ENCODE data around the gene ALLC.
"Not testable (repeated sequence)": the region's sequence is repeated elsewhere in the genome, so short reads cannot be mapped to it uniquely, and the experiment has no call there.

The ALLC gene

DNA sequence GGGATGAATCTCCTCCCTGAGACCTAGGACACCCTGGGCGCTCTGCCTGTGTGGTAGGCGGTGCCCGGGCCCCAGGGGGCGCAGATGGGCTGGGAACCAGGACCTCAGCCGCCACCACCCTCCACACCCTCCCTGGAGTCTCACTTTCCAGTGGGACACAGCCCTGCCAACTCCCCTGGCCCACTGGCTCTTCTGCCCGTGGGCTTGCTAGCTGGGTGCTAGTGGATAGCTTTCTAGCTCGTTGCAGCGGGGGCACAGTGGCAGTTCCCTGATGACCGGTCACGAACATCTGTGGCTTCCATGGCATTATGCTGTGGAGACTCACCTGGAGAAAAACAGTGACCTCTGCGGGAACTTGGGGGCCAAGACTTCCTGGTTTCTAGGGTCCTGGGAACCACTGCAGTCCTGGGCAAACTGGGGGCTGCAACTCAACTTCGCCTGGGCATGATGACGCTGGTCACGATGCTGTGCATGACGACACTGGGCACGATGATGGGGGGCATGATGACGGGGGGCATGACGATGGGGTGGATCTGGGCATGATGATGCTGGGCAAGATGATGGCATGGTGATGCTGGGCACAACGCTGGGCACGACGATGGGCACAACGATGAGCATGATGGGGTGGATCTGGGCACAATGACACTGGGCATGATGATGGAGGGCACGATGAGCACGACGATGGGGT is 31.0 kb upstream of the ALLC start:
- no peak for DNase-seq

DNA sequence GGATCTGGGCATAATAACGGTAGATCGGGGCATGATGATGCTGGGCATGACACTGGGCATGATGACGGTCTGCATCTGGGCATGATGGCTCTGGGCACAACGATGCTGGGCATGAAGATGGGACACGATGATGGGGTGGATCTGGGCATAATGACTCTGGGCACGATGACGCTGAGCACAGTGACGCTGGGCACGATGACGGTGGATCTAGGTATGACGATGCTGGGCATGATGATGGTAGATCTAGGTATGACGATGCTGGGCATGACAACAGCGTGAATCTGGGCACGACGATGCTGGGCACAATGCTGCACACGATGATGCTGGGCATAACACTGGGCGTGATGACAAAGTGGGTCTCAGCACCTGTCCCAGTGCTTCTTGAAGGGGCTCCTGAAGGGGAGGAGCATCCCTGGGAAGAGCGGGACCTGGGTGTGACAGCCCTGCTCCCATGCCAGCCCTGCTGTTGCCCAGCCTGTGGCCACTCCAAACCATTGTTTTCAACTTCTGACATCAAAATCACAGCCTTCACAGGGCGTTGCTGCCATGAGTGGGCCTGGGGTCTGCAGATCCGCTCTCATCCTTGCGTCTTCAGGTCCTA is 30.4 kb upstream of the ALLC start:
- DNase-seq = no peak

DNA sequence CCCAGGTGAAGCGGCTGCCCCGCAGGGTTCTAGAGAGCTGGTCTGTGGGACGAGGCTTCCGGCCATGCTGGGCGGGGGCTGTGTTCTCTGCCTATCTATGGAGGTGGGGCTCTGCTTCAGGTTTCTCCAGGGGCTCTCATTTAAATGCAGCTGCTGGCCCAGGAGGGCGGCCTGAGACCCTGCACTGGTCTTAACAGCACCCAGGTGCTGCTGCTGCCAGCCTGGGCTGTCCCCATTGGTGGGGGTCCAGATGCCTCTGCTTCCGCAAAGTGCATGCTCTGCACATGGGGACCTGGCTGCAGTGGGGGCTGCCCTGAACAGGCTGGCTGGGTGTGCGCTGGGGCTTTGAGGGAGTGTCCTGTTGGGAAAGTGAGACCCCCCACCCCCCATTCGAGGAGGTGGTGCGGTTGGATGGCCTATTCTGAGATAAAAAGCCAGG is 29.7 kb upstream of the ALLC start:
- DNase-seq = no peak

- DNase-seq = no peak
These were observed 29.2 kb upstream of the ALLC start for GRCh38 chr2:3628800-3629199.

GRCh38 chr2:3630631-3631030 is 27.4 kb upstream of the ALLC start:
- no peak for DNase-seq

DNA sequence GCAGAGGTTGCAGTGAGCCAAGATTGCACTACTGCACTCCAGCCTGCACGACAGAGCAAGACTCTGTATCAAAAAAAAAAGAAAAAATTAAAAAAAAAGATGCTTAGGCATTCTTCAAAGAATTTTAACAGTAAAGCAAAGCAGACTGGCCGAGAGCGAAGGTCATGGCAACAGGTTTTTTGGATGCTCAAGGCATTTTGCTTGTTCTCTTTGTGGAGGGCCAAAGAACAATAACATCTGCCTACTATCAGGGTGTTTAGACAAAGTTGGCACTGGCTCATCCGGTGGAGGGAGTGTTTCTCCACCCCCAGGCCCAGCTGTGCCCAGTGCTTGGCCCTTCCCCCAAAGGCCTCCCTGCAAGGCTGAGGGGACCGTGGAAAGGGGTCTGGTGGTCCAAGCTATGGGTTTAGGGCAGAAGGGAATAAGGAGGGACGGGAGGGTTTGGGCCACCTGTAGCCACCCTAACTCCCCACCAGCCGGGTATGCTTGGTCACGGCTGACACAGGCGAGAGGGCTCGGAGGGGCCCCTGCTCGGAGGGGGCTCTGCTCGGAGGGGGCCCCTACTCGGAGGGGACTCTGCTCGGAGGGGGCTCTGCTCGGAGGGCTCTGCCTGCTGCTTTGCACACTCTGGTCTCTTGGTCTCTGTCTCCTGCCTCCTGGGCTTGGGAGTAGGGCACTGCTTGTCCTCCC is 26.7 kb upstream of the ALLC start:
- DNase-seq = no peak

GRCh38 chr2:3631851-3632659 is 25.9 kb upstream of the ALLC start:
- DNase-seq = no peak

GRCh38 chr2:3633089-3633981 is 24.7 kb upstream of the ALLC start:
- peak; percentile 74 for DNase-seq

- DNase-seq = no peak
These were observed 23.9 kb upstream of the ALLC start for GRCh38 chr2:3633982-3634595.

- no peak for DNase-seq
These were observed 23.3 kb upstream of the ALLC start for GRCh38 chr2:3634596-3635121.

DNA sequence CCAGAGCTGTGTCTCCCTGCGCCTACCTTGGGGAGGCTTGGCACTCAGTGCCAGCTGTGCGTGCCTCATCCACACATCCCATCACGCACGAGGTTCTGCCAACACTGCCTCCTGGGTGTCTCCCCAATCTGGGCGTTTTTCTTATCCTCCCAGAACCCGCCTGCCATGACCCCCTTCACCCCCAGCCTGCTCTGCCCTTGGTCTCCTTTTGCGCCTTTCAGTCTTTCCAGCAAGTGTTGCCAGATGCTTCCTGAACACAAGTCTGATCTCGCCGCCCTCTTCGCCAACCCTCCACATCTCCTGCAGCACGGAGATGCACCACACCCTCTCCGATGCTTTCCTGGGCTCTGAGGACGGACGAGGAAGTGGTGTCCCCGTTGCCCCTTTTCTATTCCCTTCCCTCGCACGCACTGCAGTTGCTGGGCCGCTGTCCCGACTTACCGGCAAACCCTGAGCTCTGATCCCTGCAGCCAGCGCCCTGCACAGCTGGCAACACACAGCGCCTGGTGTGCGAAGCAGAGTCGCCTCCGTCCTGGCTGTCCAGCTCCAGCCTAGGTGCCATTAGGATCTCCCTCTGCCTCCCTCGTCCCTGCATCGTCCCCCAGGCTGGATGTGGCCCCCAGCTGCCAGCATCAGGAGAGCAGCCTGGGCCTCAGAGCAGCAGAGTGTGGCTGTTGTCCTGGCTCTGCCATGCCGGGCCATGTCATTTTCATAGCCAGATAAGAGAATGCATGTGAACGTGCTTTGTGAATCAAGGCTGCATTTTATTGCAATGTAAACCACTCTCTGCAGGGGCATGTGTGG is 22.6 kb upstream of the ALLC start:
- no peak for DNase-seq

DNA sequence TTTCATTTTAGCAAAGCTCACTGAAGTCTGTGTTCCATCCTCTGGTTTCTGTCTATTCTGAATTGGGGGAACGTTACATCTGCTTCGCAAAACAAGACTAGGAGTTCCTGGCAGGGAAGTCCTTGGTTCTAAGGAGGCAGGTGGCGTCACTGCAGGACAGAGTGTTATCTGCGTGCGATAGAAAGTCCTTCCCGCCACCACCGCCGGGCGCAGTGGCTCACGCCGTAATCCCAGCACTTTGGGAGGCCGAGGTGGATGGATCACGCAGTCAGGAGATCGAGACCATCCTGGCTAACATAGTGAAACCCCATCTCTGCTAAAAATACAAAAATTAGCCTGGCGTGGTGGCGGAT is 22.0 kb upstream of the ALLC start:
- not testable (repeated sequence) for DNase-seq

GRCh38 chr2:3636586-3637310 is 21.3 kb upstream of the ALLC start:
- no peak for DNase-seq

GRCh38 chr2:3637311-3637675 is 20.7 kb upstream of the ALLC start:
- no peak for DNase-seq

DNA sequence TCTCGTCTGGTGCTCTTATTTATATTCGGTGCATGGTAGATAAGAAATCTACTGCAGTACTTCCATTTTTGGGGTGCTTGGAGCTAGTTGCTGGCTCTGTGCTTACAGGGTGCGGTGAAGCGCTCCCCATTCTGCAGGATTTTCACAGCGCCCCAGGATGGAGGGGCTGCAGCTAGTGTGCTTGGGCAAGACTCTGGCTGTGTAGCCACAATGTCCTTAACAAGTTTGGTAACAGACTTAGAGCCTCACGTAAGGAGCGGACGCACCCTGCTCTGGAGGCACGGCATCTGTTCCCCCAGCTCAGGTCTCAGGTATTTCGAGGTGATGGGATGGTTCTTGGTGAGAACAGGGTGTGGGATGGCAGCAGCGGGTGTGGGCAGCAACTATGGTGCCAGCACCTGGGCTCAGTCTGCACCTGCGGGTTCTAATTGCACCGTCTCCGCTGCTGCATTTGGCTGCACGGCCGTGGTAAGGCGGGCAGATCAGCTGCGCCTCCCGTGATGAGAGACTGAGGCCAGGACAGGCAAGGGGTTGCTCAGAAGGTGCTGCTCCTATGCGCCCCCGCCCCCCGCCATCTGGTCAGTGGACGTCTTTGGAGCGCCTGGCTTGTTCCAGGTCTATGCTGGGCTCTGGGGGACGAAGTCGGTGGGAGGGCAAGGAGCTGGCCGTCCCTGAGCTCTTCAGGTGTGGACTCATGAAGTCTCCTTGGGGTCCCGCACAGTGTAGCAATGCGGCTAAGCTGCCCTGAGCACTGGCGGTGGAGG is 20.1 kb upstream of the ALLC start:
- DNase-seq = no peak

GRCh38 chr2:3638456-3638810 is 19.6 kb upstream of the ALLC start:
- DNase-seq = no peak

DNA sequence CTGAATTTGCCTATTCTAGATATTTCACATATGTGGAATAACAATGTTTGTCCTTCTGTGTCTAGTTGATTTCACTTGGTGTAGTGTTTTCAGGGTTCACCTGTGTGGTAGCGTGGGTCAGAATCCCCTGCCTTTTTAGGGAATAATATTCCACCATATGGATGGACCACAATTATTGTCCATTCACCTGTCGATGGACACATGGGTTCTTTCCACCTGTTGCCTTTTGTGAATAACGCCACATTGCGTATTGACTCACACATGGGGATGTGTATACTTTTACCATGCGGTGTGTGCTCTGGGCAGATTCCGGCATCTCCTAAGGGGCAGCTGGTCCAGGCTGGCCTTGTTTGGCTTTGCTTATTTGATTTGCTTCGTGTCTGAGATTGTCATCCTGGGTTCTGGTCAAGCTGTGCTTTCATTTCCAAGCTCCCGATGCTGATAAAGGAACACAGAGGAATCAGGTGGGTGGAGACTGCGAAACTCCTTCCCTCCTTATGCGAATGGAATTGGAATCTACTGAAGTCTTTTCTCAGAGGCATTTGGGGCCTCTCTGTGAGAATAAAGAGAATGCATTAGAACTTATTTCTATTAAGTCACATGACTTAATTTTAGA is 18.9 kb upstream of the ALLC start:
- DNase-seq = no peak

- no peak for DNase-seq
These were observed 18.3 kb upstream of the ALLC start for GRCh38 chr2:3639653-3640052.

- DNase-seq = no peak
These were observed 16.8 kb upstream of the ALLC start for GRCh38 chr2:3641181-3641580.
